ENCODE measurements around the gene MEGF11.

MEGF11 gene

DNA sequence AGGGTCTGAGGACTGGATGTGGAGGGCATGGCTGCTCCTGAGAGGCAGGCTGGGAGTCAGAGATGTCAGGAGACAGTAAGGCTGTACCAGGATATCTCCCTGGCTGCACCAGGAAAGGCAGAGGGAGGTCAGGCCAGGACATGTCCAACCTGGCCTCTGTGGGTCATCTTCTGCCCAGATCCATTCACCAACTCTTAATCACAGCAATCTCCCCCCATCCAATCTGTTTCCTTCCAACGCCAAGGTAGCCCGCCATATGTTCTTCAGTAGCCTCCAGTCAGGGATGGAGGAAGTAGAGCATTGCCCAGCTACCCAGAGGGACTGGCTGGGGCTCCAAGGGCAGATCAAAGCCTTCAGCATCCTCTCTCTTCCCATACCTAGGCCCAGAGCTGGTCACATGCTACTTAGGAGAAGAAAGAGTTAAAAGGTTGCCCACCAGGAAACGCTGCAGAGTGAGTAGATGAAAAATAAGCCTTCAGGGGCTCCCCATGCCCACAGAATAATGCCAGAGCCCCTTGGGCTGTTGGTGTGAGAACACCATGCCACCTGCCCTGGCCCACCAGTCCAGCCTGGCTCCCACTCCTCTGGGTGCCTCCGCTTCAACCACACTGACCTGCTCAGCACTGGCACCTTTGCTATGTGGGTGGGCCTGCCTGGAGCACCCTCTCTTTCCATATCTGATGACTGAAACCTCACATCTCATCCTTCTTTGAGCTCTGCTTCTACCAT is 176.8 kb downstream of the MEGF11 start:
- TF ChIP-seq, protein P1, sequence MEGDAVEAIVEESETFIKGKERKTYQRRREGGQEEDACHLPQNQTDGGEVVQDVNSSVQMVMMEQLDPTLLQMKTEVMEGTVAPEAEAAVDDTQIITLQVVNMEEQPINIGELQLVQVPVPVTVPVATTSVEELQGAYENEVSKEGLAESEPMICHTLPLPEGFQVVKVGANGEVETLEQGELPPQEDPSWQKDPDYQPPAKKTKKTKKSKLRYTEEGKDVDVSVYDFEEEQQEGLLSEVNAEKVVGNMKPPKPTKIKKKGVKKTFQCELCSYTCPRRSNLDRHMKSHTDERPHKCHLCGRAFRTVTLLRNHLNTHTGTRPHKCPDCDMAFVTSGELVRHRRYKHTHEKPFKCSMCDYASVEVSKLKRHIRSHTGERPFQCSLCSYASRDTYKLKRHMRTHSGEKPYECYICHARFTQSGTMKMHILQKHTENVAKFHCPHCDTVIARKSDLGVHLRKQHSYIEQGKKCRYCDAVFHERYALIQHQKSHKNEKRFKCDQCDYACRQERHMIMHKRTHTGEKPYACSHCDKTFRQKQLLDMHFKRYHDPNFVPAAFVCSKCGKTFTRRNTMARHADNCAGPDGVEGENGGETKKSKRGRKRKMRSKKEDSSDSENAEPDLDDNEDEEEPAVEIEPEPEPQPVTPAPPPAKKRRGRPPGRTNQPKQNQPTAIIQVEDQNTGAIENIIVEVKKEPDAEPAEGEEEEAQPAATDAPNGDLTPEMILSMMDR (conservative IDR thresholded peaks at IDR 0.05; ENCODE audit: low read depth, low read length), result no peak
- DNase-seq (ENCODE audit: low read depth), result no peak
- no peak overlapping the region for H3K4me3 ChIP-seq (ENCODE audit: low read depth, low read length)

DNA sequence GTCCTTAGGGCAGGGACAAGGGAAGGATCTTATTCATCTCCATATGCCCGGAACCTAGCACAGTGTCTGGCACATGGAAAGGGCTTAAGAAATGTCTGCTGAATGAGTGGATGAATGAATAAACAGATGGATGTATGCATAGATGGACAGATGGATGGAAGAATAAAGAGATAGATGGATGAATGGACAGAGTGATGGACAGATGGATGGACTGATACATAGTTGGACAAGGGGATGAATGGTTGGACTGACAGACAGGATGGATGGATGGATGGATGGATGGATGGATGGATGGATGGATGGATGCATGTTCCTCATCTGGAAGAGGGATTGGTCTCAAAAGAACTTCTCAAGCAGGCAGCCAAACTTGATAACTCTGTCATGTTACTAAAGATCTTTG is 177.6 kb downstream of the MEGF11 start:
- TF ChIP-seq, protein P1 (conservative IDR thresholded peaks at IDR 0.05; ENCODE audit: low read depth, low read length), result no peak
- no peak overlapping the region for H3K4me3 ChIP-seq (ENCODE audit: low read depth, low read length)
- no peak for DNase-seq (ENCODE audit: low read depth)

DNA sequence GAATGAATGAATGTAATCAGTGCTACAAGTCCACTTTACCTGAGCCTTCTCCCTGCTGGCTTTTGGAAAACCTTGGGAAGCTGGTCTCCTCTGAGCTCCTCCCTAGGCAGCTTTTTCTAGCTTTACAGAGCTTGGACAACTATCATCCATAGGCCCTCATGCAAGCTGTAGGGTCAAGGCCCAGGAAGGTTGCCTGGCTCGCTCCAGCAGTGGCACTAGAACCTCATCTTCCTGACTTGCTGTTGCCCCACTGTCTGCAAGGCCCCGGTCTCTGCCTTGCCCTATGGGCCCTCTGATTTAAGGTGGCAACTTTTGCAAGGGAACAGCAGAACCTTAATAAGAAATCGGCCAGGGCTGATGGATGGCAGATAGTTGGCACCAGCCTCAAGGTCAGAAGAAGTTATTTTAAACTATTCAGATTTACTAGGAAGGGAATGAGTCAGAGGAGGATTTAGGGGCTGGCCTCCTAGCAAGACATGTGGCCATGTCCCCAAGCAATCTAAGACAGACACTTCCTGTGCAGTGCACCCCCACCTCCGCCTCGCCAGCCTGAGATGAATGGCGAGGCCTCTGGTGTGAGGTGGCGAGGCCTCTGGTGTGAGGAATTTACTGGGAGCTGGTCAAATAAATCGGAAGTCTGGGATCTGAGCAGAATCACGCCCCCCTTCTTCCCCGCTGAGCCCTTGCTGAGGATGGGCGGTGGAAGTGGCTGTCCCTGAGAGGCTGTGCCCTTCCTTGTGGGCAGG is 180.8 kb downstream of the MEGF11 start:
- H3K4me3 ChIP-seq (ENCODE audit: low read depth, low read length), result no peak overlapping the region
- TF ChIP-seq, protein P1 (conservative IDR thresholded peaks at IDR 0.05; ENCODE audit: low read depth, low read length), result no peak
- DNase-seq (ENCODE audit: low read depth), result no peak

DNA sequence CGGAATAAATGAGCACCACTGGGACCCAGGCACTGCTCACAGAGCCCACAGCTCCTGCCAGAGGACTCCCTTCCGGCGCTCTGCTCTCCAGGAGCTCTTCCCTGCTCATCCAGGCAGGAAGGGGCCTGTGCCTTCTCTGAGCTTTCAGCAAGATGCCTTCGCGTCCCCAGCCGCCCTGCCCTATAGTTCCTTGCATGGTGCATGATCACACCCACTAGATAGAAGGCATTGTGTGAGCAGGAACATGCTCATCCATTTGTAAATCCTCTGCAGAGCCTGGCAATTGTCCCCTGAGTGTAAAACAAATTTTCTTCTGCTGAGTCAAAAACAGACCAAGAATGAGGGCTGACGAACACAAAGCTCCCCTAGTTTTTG is 181.6 kb downstream of the MEGF11 start:
- no peak overlapping the region for H3K4me3 ChIP-seq (ENCODE audit: low read depth, low read length)
- TF ChIP-seq, protein P1 (conservative IDR thresholded peaks at IDR 0.05; ENCODE audit: low read depth, low read length), result no peak
- DNase-seq (ENCODE audit: low read depth), result no peak

DNA sequence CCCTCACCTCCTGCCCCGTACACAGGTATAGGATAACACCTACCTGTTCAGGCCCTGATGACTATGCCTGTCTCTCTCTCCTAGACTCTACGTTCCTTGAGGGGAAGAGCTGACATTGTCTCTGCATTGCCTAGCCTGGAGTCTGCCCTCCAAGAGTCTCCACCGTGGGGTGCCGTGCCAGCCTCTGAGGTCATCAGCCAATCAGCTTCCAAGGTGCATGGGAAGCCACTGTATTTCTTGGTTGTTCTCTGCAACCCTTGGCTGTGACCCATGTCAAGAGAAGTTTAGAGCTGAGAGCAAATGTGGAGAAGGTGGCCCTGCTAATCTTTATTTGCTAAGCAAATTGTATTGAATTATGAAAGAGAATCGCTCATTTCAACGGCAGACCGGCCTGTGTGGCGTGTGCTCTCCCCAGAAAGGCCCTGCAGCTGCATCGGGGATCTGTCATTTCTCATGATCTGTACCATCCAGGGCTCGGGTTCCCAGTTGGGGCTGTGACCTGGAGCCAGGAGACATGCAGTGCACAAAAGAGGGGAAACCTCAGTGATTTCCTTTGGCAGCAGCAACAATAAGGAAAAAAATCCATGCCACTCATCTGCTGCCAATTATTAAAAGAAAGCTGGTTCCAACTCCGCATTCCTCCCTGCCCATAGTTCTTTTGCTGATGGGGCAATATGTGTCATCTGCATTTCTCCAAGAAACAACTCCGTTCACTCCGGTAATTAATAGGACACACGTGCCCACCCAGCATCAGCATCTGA is 182.2 kb downstream of the MEGF11 start:
- TF ChIP-seq, protein P1 (conservative IDR thresholded peaks at IDR 0.05; ENCODE audit: low read depth, low read length), result no peak
- no peak for DNase-seq (ENCODE audit: low read depth)
- no peak overlapping the region for H3K4me3 ChIP-seq (ENCODE audit: low read depth, low read length)

DNA sequence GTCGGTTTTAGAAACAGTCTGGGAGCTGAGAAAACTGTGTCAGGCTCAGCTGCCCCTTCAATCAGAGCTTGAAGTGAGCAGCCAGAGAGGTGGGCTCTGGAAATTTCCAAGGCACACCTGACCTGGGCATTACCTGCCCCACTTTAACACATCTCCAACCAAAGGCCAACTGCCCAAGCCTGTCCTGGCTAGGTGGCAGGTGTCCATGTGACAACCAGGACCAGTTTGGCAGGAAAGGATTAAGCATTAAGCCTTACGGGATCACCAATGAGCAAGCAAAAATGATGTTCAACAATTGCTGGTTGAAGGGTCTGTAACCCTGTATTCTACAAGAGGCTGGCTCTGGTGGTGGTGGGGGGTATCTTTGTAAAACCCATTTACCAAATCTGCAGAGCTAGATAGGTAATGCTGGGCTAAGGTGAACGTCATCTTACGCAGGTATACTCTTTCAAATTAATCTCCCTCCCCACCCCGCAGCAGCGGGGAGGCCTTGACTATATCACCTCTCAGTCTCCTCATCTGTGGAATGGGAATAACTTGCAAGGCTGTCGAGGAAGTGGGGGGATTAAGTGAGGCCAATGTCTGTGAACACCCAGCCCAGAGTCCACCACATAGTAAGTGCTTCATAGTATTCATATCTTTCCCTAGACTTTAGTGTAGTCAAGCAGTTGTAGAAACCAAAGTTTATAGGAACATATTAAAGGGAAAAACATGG is 183.2 kb downstream of the MEGF11 start:
- DNase-seq (ENCODE audit: low read depth), result no peak
- TF ChIP-seq, protein P1 (conservative IDR thresholded peaks at IDR 0.05; ENCODE audit: low read depth, low read length), result no peak
- no peak overlapping the region for H3K4me3 ChIP-seq (ENCODE audit: low read depth, low read length)

Measured in choroid plexus epithelial cell (primary cell).